ENCODE data around the gene SEMA4G.

The SEMA4G gene

DNA sequence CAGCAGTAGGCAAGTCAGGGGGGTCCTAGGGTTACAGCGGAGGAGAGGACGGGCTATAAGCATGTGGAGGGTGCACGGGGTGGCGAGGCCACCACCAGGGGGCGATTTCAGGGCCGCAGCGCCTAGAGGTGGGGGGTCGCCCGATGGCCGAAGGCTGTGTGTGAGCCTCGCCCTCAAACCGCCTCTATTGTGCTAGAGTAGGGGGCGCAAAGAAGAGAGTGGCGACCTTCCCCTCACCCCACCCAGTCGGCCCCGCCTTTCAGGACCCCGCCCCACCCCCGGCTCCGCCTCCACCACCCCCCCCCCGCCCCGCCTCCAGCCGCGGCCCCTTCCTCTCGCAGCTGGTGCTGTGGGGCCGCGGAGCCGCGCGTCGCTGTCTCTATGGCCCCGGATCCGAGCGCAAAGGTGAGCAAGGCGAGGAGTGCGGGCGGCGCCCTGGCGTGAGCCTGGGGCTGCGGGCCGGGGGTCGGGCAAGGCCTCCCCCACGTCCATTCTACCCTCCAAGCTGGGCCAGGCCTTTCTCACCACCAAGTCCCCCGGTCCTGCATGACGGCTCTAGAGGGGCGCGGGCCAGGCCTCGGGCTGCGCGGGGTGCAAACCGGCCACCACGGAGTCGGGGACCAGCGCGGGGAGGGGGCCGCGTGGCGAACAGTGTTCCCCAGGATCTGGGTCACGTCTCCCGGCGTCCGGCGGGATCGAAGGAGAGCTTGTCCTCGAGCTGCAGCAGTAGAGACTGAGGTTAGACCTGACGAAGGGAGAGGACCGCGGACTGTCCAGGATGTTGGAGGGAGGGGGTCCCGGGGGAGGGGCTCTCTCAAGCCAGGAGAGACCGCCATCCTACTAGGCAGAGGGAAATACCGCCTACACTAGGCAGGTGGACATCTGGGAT is at the start of gene SEMA4G:
SEMA4G (plus strand) TSS at position 318 of the 889 bp plus-strand sequence. CDS start 3,409 bp downstream, outside the sequence.
- DNase-seq = no peak

DNA sequence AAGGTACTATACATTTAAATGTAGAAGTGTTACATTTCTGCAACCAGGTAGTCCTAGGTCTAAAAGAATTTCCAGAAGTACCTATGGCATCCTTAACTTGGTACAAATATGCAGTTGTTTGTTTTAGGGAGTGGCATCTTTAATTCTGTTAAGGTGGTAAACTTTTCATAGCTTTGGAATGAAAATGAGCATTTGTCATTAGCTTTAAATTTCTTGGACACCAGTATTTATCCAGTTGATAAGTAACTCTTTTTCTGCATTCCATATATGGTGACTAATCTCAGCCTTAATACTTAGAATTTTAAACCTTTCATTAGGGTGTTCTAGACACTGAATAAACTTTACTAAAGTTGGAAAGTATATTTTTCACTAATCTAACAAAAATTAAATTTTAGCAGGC is 45.7 kb upstream of the SEMA4G start:
- no peak for DNase-seq

DNA sequence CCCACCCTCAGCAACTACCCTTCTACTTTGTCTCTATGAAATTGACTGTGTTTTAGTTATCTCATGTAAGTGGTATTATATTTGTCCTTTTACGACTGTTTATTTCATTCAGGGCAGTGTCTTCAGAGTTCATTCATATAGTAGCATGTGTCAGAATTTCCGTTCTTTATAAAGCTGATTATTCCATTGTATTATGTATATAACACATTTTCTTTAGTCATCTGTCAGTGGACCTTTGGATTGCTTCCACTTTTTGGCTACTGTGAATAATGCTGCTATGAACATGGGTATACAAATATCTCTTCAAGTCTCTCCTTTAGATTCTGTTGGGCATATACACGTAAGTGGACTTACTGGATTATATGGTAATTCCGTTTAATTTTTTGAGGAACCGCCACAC is 42.0 kb upstream of the SEMA4G start:
- no peak for DNase-seq

GRCh38 chr10:100928039-100928438 is 41.3 kb upstream of the SEMA4G start:
- DNase-seq = no peak

DNA sequence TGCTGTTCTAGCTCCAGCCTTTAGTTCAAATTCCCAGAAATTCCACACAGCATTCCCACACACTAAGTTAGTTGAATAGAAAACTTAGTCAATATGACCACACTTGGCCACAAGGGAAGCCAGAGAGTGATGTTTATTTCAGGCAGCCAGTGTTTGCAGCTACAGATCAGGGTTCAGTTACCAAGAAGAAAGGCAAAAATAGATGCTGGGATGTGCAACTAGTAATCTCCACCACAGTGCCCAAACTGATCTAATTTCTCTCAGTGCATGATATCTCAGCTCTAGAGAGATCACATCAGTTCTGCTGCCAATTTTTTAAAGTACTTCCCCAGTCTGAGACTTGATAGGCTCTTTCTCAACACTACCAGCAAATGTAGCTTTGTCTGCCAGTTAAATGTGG is 38.9 kb upstream of the SEMA4G start:
- DNase-seq = no peak

DNA sequence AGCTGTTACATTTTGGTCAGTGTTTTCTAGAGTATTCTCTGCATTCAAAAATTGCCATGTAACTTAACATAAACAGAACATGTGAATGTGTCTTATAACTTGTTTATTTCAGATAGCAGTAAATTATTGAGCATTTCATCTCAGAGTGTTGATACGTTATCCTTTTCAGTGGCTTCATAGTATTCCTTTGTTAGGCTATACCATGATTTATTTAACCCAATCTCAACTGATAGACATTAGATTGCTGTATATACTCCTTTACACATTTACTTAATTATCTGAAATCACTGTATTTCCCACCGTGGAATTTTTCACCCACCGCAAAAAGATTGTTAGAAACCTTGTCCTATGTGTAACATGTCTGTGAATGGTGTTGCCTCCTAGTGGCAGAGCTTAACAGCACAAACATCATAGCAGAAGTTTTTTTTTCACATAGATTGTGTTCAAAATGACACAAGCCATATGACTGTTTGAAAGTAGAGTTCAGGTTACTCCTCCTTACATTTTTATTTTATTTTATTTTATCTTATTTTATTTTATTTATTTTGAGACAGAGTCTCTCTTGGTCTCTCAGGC is 35.1 kb upstream of the SEMA4G start:
- DNase-seq = no peak

DNA sequence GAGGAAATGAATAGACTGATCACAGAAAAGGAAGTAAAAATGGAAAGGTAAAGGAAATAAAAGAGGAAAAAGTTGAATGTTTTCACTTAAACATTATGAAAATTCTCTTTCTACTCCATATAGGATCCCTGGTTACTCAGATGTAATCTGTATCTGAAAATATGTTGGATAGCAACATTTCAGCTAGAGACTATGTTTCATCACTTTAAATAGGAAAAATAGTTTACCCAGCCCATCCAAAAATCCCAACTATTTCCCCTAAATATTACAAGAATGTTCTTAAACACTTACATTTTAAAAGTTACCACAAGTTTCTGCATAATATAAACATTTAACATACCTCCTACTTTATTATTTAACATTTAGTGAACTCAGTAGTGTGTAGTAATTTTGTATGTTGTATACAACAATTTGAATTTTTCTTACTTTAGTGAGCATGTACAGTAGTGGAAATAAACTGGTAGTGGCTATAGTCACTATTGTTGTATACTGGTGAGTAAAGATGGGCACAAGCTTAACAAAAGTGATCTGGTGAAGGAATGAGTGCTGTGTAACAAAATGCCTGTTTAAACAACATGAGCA is 29.4 kb upstream of the SEMA4G start:
- DNase-seq = no peak

DNA sequence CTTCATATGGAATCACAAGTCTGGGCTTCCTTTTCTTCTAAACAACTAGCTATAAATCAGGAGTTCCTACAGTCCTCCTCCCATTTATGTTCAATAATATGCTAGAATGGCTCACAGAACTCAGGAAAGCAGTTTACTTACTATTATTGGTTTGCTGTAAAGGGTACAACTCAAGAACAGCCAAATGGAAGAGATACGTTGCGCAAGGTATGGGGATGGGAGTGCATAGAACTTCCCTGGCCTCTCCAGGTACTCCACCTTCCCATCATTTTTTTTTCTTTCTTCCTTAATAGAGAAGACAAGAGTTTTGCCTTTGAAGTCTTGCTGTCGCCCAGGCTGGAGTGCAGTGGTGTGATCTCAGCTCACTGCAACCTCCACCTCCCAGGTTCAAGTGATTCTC is 27.1 kb upstream of the SEMA4G start:
- no peak for DNase-seq

GRCh38 chr10:100943508-100943907 is 25.8 kb upstream of the SEMA4G start:
- no peak for DNase-seq

DNA sequence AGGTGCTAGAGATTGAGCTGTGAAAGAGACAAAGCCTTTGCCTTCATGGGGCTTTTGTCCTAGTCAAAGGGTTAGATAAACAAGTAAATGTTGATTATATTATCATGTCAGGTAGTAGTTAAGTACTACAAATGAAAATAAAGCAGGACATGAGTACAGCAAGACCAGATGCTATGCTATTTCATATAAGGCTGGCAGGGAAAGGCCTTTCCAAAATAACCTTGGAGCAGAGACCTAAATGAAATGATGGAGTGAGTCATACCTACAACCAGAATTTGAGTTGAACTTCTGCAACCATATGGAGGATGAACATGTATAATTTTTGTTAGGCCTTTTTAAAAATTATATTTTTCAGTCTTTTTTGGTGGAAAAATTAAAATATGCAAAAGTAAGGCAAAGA is 23.6 kb upstream of the SEMA4G start:
- no peak for DNase-seq

DNA sequence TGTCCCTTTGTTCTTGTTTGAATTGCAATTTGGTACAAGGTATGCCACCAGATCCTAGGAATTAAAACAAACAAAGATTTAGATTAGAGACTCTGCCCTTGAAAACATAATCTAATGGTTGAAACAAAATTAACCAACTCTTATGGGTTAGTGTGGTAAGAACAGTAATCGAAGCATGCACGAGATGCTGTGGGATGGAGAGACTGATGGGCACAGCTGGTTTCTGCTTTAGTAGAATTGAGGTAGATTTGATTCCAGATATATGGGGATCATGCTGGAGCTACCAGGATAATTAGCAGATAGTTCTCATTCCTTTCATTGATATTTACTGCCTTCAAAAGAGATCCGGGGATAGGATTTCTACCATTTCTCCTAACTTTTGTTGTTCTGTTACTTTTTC is 20.4 kb upstream of the SEMA4G start:
- DNase-seq = no peak

- no peak for DNase-seq
Measured at GRCh38 chr10:100960251-100960650, 9.1 kb upstream of the SEMA4G start.

DNA sequence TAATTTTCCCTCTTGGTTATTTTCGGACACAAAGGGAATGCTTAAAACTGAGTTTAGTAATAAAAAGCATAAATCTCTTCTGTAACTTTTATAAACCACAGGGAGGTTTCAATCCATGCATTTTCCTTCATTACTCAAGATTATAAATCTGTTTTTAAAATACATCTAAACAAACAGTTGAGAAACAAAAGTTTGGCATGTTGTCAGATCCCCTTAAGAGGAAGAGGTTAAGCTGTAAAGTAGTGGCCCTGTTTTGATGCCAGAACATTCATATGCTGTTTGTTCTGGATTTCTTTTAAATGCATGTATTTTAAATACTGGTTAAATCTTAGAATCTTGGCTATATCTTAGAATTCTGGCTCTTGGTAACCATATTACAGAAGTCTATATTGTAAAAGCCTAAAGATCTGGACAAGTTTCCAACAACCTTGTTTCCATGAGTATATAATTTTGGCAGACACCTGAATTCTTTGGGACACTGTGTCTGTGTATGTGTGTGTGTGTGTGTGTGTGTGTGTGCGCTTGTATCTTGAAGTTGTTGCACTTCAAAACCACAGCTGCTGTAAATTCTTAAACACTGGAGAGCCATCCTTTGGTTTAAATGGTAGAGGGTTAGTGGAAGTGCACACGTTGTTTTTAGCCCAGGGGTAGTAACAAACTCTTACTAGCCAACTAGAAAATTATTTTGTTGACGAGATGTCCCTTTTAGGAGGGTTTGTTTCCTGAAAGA is 6.8 kb upstream of the SEMA4G start:
- DNase-seq = no peak

- no peak for DNase-seq
Measured at GRCh38 chr10:100963826-100964225, 5.5 kb upstream of the SEMA4G start.

- DNase-seq = no peak
Measured at GRCh38 chr10:100965820-100966219, 3.5 kb upstream of the SEMA4G start.

- DNase-seq = no peak
Measured at GRCh38 chr10:100966887-100967286, 2.4 kb upstream of the SEMA4G start.

GRCh38 chr10:100967332-100967731 is 2.0 kb upstream of the SEMA4G start:
- no peak for DNase-seq

- no peak for DNase-seq
Measured at GRCh38 chr10:100968062-100968736, 1.1 kb upstream of the SEMA4G start.

- DNase-seq = no peak
Measured at GRCh38 chr10:100968863-100969186, 479 bp upstream of the SEMA4G start.

GRCh38 chr10:100970076-100970913 is 991 bp downstream of the SEMA4G start:
- no peak for DNase-seq

DNA sequence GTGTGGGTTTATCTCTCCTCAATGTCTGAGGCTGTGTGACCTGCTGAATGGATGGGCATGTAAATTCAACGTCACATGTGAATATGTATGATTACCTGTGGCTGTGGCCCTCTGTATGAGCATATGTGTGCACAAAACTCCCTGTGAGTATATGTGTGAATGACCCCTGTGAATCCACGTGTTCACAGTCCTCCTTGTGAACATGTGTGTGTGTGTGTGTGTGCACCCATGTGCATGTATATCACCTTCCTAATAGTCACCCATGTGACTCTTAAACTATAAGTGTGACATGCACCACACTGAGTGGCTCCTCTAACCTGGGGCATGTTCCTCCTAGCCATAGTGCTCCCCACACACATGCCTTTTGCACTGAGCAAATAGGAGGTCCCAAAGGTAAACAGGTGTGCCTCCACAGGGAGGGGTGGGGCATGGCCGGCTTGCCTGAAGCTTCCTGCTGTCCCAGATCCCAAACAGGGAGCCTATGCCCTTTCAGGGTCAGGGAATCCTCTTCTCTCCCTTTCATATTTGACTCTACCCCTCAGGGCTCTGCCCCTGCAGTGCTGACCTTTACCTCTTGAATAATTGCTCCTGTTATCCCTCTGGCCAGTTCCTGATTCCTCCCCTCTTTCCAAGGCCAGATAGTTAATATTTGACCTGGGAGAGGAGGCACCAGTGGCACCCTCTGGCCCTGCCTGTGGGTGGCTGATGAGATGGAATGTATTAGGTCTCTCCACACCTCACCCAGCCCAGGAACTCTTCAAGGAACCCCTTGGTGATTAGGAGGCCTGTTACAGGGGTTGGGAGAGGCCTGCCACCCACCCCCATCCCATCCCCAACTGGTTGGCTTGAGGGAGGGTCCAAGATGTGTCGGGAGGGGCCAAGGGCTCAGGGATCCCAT is 1.9 kb downstream of the SEMA4G start:
- DNase-seq = no peak
